K562 (cell line): ENCODE results near the gene SCN2B. TPM values are rescaled to one million over a fixed set of nuclear protein-coding genes. Genes with fewer than 3 reads are reported as not detected.

Experiments
- BCOR ChIP-seq: fragments of 450-650 bp; IDR thresholded peaks from 2 replicates; pipeline ENCODE4 v1.6.1; 2016
- MGA ChIP-seq: fragments of 450-650 bp; IDR thresholded peaks from 2 replicates; pipeline ENCODE4 v1.6.1; 2016; ENCODE audit warnings: mild to moderate bottlenecking, moderate library complexity
- POLR3G ChIP-seq: IDR thresholded peaks from 2 replicates; pipeline ENCODE4 v1.6.1; 2011; ENCODE audit not compliant: insufficient read length, insufficient replicate concordance; ENCODE audit errors: extremely low read depth
- SOX6 ChIP-seq: fragments of 450-650 bp; IDR thresholded peaks from 2 replicates; pipeline ENCODE4 v1.6.1; 2014; ENCODE audit warnings: mild to moderate bottlenecking
- polyA plus RNA-seq, 8 experiments: library from polyadenylated mRNA; depleted of rRNA in 4 of 8; stranded (reverse) in 5 of 8; unstranded in 3 of 8; fragments of >200 nt; fragmentation: Nextera tagmentation in 2 of 8; fragmentation: Illumina TruSeq in 1 of 8; extraction: Ambion mirVana in 2 of 8; extraction: Trizol in 1 of 8; gene quantifications; 2 replicates each; pipeline versions ENCODE4 v1.2.1 to v1.2.3, GENCODE V29; 2011 to 2014; ENCODE audit warnings: inconsistent platforms in 1 of 8, missing spikeins in 1 of 8
- total RNA-seq, 7 experiments: library from RNA; depleted of rRNA in 6 of 7; stranded (reverse); fragments of >200 nt in 6 of 7; fragmentation: Illumina TruSeq in 2 of 7; extraction: Trizol in 2 of 7; gene quantifications; 2 replicates each; pipeline versions ENCODE4 v1.2.1 to v1.2.3, GENCODE V29; 2011 to 2021; ENCODE audit warnings: low replicate concordance in 1 of 7

The SCN2B gene
- total and polyA plus RNA-seq, 9 of the 15 experiments (the other 6 are each of a cell fraction or from before 2014, with no cell fraction given), result not detected

DNA sequence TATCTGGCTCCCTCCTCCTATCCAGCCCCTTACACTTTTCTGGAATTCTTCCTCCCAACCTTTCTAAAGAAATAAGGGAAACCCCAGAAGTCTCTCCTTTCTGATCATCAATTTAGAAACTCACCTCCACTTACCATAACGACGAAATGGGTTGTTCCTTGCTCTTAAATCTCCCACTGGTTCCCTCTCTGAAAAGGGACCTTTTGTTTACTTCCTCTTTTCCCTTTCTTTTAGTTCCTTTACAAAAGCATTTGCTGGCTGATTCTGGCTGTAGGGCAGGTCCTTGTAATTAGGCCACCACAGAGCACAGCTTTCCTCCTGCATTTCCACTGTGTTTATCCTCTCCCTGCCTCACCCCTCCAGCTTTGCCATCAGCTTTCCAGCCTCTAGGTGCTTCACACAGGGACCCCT is 36.3 kb upstream of the SCN2B start (continued):
- TF ChIP-seq MGA, result no peak
- TF ChIP-seq SOX6, result no peak
- TF ChIP-seq POLR3G, result no peak
- peak; percentile 88 for TF ChIP-seq BCOR
